GM21367 (cell line): Measurements from ENCODE around the gene TCHP.
A peak's percentile ranks its signal among the peaks of the same experiment; 100 is the strongest.

Experiments
- ATAC-seq: cut with Tn5 transposase; IDR thresholded peaks from one replicate; pipeline ENCODE4 v1.9.1; 2021; ENCODE audit not compliant: unreplicated experiment

Gene TCHP

DNA sequence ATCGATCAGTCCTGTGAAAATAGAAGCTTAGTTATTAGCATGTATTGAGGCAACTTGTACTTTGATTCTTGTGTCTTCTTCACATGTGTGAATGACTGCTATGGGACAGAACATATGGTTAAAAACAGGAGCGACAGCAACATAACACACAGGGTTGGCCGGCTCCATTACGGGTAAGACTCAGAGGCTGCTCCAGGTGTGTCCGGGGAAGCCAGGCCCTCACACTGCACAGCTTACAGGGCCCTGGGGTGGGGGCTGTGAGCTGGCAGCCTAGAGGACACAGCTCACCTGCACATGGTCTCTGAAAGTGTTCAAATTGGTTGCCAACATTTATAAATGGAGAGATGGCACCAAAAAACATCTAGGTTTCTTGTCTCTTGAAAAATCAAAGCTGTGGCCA, 31.1 kb downstream of the TCHP start:
- no peak for ATAC-seq

DNA sequence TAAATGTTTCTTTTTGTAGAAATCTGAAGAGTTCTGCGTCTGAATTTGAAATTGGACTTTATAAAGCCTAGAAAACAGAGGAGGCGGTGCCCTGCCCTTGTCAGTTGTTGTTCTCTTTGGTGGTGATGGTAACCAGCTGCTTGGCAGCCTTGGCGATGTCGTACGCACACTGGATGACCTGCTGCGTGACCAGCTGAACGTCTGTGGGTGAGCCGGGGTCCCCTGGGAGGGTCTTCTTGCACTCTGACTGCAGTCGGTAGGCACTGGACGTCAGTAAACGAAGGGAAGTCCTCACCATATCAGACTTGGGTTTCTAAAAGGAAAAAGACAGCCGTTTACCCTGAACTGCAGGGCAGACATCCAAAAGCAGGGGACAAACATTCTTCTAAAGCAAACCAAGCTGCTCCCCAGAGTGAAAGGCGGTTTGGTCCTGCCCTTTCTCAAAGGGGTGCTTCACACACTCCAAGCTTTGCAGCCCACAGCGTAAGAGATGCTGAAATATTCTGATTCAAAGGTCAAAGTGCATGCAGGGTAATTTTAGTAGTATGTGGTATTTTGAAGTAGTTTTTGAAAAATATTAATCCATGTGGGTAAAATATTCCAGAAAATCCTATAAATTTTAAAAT, 32.9 kb downstream of the TCHP start:
- ATAC-seq = no peak

GRCh38 chr12:109934026-109934425, 34.0 kb downstream of the TCHP start:
- no peak for ATAC-seq

DNA sequence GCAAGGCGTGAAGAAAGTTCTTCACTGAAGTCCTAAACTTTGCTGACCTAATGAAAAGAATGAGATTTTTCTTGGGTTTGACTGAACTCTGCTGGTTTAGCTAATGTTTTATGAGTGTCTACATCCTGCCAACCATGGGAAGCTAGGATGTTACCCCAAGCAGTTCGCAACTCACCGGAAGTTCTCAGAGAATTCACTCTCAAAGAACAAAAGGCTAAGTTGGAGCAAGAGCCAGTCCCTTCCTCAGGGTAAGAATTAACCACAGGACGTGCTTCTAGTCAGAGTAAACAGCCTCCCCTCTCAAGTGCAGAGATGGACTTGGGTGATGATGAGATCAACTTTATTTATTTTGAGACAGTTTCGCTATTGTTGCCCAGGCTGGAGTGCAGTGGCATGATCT, 37.3 kb downstream of the TCHP start:
- ATAC-seq = no peak

- ATAC-seq = no peak
Measured at GRCh38 chr12:109938947-109939346, 38.9 kb downstream of the TCHP start.

- no peak for ATAC-seq
Measured at GRCh38 chr12:109939504-109939903, 39.4 kb downstream of the TCHP start.

- no peak for ATAC-seq
Measured at GRCh38 chr12:109940339-109940923, 40.4 kb downstream of the TCHP start.

- ATAC-seq = no peak
Measured at GRCh38 chr12:109943811-109944210, 43.7 kb downstream of the TCHP start.

DNA sequence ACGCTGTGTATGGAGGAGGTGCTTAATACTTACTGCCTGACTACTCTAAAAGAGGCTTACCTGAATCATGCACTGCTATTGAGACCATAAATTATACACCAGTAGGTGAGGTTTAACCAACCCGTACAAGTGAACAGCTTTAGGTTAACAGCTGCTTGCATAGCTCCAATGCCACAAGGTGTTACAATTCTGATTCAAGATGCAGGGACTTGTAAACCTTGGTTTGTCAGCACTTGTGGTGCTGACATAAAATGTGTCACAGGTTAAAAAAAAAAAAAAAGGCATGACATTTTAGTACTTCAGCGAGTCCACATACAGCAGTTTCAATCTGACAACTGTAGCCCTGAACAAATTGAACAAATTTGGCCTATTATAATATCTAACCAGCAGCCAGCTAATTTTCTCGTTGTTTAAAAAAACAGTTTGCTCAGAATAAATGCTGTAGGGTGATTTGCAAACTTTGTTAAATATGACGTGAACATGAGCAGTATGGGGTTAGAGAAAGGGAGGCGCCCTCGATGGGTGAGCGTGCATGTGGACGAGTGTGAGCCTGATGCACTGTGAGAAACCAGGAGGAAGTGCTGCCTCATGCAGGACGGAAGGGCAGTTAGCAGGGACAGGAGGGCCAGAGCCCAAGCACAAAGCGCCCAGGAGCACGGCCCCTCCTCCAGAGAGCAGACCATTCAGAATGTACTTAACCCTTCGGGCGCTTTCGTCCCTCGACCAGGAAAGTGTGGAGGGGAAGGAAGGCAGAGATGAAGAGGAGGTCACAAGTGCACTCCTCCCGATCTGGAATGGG, 44.7 kb downstream of the TCHP start:
- no peak for ATAC-seq

- no peak for ATAC-seq
Measured at GRCh38 chr12:109946505-109946904, 46.4 kb downstream of the TCHP start.

DNA sequence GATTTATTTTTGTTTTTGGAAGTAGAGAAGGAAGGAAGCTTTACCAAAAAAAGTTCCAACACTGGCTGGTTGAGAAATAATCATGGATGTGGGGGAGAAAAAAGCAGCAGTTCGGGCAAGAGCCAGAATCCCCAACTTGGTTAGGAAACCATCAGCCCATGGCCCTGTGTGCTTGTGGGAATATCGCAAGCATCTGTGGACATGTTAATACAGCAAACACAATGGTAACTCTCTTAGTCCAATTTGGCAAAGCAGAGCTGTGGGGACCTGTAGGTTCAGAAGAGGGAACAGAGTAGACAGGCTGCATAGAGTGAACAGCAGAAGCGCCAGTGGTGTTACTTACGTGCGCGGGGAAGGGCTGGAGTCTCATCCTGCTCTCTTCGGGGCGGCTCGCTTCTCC, 46.8 kb downstream of the TCHP start:
- no peak for ATAC-seq

DNA sequence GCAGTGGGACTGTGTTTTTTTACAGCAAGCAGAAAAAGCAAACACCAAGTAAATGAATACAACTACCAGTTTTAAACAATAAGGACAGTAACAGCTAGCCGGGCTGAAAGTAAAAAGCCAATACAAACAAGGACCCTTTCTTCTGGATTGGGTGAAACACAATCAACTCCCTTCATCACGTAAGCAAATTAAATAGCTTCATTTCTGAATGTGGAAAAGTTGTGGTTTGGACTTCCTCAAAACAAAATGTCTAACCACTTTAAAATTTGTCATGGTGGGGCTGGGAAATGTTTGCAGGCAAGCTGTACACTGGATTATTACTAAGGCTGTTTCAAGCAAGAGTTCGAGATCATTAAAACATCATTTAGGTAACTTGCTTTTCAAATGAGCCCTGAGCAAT, 47.4 kb downstream of the TCHP start:
- ATAC-seq = no peak

GRCh38 chr12:109948368-109948767, 48.3 kb downstream of the TCHP start:
- ATAC-seq = no peak

DNA sequence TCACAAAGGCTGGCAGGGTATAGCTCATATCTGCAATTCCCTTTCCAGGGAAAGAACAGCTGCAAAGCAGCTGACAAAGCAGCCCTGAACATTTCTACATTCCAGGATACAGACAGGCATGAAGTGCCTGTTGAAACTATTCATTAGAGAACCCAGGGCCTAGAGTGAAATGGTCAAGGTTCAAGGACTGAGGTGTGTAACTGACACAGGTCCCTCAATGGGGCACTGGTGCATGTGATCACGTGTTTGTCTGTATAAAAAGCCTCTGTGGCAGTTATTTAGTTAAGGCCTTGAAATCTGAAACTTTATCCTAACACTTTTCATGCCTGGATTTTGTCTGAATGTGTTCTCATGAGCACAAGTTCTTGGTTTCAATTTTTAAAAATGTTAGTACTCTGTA, 49.0 kb downstream of the TCHP start:
- no peak for ATAC-seq

DNA sequence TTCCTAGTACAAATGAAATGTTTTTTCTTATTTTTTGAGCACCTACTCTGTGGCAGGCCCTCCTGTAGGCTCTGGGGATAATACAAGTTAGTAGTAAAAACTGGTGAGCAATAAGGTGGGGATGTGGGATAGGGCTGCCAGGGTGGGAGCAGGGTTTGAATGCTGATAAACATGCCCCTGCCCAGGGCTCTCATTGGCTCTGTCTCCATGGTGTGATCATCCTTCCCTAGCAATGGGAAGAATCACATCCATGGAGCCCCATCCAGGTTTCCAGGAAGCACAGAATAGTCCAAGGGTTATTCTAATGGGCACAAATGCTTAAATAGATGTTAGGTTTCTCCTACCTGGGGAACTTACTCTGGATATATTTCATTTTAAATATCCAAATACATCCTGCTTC, 50.6 kb downstream of the TCHP start:
- ATAC-seq = no peak

DNA sequence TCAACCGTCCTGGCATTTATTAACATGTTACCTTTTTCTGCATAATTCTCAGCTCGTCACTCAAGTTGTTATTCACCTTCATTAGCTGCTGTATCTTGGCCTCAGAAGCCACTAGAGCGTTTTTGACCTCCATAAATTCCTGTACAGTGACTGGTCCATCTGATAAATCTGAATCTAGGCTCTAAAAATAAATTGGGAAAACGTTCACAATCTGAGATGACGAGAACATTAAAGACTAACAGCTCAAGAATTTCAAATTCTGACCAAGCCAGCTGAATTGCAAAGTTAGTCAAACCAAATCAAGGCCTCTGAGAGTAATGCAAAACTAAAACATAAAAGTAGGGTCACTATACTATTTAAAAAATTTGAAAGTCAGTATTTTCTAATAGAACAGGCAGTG, 51.1 kb downstream of the TCHP start:
- ATAC-seq = no peak

- ATAC-seq = no peak
Measured at GRCh38 chr12:109951751-109952150, 51.7 kb downstream of the TCHP start.

GRCh38 chr12:109952160-109952858, 52.2 kb downstream of the TCHP start:
- ATAC-seq = peak; percentile 47

DNA sequence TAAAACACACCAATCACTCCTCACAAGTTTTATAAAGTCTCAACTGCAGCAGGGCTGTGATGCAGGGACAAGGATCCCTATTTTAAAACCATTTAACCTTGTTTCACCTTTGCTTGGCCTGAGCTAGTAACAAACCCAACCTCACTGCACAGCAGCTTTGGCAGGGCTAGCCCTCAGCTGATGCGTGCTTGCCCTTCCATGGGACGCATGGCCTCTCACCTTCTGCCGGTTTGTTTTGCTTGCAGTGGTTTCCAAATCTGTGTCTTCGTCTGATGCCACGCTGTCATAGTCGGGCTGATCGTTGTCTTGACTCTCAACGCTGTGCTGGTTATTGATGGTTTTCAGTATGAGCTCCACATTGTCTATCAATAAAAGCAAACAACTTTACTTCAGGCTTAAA, 52.8 kb downstream of the TCHP start:
- no peak for ATAC-seq

- no peak for ATAC-seq
Measured at GRCh38 chr12:109953656-109954055, 53.6 kb downstream of the TCHP start.

DNA sequence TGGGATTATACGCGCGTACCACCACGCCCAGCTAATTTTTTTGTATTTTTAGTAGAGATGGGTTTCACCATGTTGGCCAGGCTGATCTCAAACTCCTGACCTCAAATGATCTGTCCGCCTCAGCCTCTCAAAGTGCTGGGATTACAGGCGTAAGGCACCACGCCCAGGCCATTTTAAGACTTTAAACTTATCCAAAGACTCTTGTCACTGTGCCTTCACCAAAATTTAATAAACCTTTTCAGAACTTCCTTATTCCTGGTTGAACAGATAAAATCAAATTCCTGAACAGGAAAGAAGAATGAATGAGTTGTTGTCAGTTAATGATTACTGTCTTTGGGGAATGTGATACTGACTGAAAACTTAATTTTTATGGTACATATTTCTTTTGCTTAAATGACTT, 58.3 kb downstream of the TCHP start:
- no peak for ATAC-seq
